ENCODE data around the gene PGP. TPM values are rescaled to one million over a fixed set of nuclear protein-coding genes. Genes with fewer than 3 reads are reported as not detected.

Gene PGP
- polyA plus RNA-seq, 3 donors from 2014 or later = 10.4 to 18.4 (median 17.7) TPM

- Mint-ChIP-seq H3K36me3 (peaks cover 0 to 7% (median 0%) of the 10 kb centered on the region in 3 donors), H3K4me3 (peak overlapping the region; percentile 15 to 62 (median 49)), H3K4me1 (peaks cover 0 to 5% of the 10 kb centered on the region in 2 donors), H3K27ac (no peak overlapping the region), H3K27me3 (ENCODE audit: low read depth in 3 of 3) (peaks cover 7 to 21% (median 10%) of the 10 kb centered on the region in 3 donors), H3K9me3 (no peaks in the 10 kb centered on the region)
- no peak for DNase-seq
Measured at GRCh38 chr16:2196981-2197511, 17.6 kb downstream of the PGP start.

DNA sequence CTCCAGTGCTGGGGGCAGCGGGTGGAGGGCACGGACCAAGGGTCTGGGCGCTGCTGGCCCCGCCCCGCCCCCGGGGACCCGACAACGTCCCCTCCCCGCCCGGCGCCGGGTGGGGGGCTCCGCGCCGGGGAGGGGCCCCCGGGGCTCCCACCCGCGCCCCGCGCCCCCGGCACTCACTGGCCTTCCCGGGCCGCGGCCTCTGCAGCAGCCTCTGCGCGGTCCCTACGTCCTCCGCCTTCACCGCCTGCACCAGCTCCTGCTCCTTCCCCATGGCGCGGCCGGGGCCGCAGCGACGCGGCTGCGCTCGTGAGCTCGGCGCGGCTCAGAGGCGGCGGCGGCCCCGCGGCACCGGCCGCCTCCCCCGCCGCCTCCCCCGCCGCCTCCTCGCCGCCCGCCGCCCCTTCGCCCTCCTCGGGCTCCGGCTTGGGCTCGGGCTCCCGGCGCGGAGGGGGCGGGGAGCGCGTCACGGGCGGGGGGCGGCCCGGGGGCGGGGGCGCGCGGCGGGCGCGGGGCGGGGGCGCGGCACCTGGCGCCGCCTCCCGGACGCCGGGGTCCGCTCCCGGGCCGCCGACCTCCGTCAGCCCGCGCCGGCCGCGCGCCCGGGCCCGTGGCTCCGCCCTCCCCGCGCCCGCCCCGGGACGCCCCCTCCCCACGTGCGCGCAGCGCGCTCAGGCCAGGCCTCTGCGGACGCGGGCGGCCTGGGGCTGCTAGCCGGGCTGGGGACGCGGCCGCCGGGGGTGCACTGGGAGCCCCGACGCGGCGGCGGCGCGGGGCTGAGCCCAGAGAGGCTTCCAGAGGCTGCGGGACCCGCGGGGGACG, 18.3 kb downstream of the PGP start, which contains the start of gene CASKIN1:
Gene CASKIN1, minus strand, starts transcription at position 444 of the 819 bp plus-strand sequence. Its CDS starts 173 bp downstream, at position 271.
- Mint-ChIP-seq H3K4me3 (peak within 1 kb of the TSS; percentile 15 to 62 (median 49)), H3K27me3 (ENCODE audit: low read depth in 3 of 3) (peaks cover 4 to 18% (median 10%) of the 10 kb centered on the region in 3 donors), H3K36me3 (peaks cover 0 to 5% (median 0%) of the 10 kb centered on the region in 3 donors), H3K27ac (no peak within 1 kb of the TSS), H3K9me3 (no peaks in the 10 kb centered on the region), H3K4me1 (peaks cover 0 to 5% of the 10 kb centered on the region in 2 donors)
- DNase-seq = no peak

DNA sequence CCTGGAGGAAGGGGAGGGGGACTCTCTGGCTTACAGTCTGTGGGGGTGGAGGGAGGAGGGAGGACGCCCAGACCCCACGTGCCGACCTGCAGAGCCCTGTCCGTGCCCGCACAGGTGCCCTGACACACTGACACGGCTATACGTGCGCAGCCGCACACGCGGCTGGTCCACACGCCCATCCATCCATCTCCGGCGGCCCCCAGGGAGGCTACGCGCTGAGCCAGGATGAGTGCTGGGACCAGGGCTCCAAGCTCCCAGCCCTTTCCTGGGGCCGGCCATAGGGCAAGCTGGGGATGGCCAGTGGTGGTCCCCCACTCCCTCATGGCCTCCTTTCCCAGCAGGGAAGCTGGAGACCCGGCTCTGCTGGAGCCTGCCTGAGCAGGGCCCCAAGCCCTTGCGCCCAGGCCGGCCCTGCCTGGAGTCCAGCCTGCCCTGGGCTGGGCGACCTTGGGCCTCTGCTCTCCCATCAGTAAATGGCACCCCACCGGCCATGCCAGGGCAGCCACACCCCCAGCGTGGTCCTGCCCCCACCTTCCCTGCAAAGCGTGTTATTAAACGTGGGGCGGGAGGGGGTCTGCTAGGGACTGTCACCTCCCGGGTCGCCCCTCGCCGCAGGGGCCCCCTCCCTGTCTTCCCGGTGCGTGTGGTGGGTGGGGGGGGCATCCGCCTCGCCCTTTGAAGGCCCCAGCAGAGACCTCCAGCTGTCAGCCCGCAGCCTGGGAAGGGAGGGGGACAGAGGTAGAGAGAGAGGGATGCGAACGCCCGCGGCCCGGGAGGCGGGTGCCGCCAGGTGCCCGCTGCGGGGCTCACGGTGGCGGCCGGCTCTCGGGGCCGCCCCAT, 19.1 kb downstream of the PGP start:
- no peak overlapping the region for H3K27ac Mint-ChIP-seq
- peak overlapping the region in 3 of 5 donors; percentile 2 to 21 (median 21) for H3K4me3 Mint-ChIP-seq
- H3K4me1 Mint-ChIP-seq = peaks cover 0 to 5% of the 10 kb centered on the region in 2 donors
- H3K36me3 Mint-ChIP-seq = peaks cover 0 to 4% (median 0%) of the 10 kb centered on the region in 3 donors
- H3K27me3 Mint-ChIP-seq (ENCODE audit: low read depth in 3 of 3) = peaks cover 4 to 18% (median 10%) of the 10 kb centered on the region in 3 donors
- H3K9me3 Mint-ChIP-seq = no peaks in the 10 kb centered on the region
- no peak for DNase-seq

GRCh38 chr16:2194852-2195321, 19.8 kb downstream of the PGP start:
- Mint-ChIP-seq H3K4me3 (peak overlapping the region in 3 of 5 donors; percentile 33 to 41 (median 39)), H3K27ac (no peak overlapping the region)

GRCh38 chr16:2194166-2194834, 20.3 kb downstream of the PGP start:
- no peak for DNase-seq
- Mint-ChIP-seq H3K4me1 (peaks cover 0 to 5% of the 10 kb centered on the region in 2 donors), H3K27ac (no peak overlapping the region), H3K9me3 (no peaks in the 10 kb centered on the region), H3K27me3 (ENCODE audit: low read depth in 3 of 3) (peaks cover 4 to 18% (median 10%) of the 10 kb centered on the region in 3 donors), H3K36me3 (no peaks in the 10 kb centered on the region), H3K4me3 (peak overlapping the region in 1 of 5 donors; percentile 41)

More at GRCh38 chr16:2194852-2195321, 19.8 kb downstream of the PGP start:
- Mint-ChIP-seq H3K9me3 (no peaks in the 10 kb centered on the region), H3K36me3 (no peaks in the 10 kb centered on the region), H3K4me1 (peaks cover 0 to 5% of the 10 kb centered on the region in 2 donors), H3K27me3 (ENCODE audit: low read depth in 3 of 3) (peaks cover 4 to 18% (median 10%) of the 10 kb centered on the region in 3 donors)
- peak; percentile 28 to 47 (median 45) for DNase-seq

DNA sequence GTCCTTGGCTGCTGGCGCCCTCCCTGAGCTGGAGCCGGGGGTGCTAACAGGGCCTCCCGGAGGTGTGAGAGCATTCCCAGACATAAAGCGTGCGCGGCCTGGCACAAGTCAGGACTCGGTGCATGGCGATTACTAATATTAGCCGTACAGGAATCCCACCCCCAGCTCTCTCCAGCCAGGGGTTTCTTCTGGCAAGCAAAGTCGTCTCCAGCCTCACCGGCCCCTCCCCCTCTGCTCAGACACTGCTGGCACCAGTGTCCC, 23.3 kb downstream of the PGP start:
- Mint-ChIP-seq H3K9me3 (no peaks in the 10 kb centered on the region), H3K27ac (no peak overlapping the region), H3K4me1 (peaks cover 0 to 2% of the 10 kb centered on the region in 2 donors), H3K27me3 (ENCODE audit: low read depth in 3 of 3) (peaks cover 0 to 5% (median 5%) of the 10 kb centered on the region in 3 donors), H3K4me3 (no peak overlapping the region), H3K36me3 (no peaks in the 10 kb centered on the region)
- no peak for DNase-seq

DNA sequence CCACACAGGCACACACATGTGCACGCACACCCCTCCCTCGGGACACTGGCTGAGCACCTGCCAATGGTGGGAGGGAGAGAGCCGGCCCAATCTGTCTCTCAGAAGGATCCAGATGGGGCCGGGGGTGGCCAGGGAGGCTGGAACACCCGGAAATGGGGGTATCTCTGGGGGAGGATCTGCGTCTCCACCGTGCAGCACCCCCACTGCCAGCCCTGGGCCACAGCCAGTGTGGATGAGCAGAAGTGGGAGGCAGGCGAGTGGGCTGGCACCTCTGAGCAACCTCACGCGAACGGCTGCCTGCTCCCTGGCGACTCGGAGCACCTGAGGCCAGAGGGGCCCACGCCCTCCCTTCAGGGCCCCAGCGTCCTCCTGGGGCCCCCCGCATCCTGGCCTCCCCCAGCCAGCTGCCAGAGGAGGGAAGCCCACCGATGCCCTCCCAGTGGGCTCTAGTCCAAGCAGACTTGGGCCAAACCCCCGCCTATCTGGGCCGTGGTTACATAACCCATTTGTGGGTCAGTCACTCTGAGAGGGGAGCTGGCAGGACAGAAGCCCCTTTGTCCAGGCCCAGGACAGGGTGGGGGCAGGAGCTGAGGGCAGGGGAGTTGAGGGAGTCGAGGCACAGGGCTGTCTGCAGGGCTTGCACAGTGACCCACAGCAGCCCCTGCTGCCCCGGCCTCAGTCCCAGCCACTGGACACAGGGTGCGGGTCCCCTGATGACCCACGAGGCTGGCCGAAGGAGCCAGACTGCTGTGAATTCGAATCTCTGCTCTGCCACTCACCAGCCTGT, 23.8 kb downstream of the PGP start:
- H3K4me3 Mint-ChIP-seq = no peak overlapping the region
- no peaks in the 10 kb centered on the region for H3K36me3 Mint-ChIP-seq
- peaks cover 0 to 5% (median 5%) of the 10 kb centered on the region in 3 donors for H3K27me3 Mint-ChIP-seq (ENCODE audit: low read depth in 3 of 3)
- H3K27ac Mint-ChIP-seq = no peak overlapping the region
- no peak for DNase-seq
- peaks cover 0 to 2% of the 10 kb centered on the region in 2 donors for H3K4me1 Mint-ChIP-seq
- no peaks in the 10 kb centered on the region for H3K9me3 Mint-ChIP-seq

- peaks cover 0 to 2% of the 10 kb centered on the region in 2 donors for H3K4me1 Mint-ChIP-seq
- no peak overlapping the region for H3K27ac Mint-ChIP-seq
- no peaks in the 10 kb centered on the region for H3K9me3 Mint-ChIP-seq
- DNase-seq = no peak
- no peak overlapping the region for H3K4me3 Mint-ChIP-seq
- peaks cover 0 to 5% (median 5%) of the 10 kb centered on the region in 3 donors for H3K27me3 Mint-ChIP-seq (ENCODE audit: low read depth in 3 of 3)
- H3K36me3 Mint-ChIP-seq = no peaks in the 10 kb centered on the region
Measured at GRCh38 chr16:2190002-2190658, 24.5 kb downstream of the PGP start.

DNA sequence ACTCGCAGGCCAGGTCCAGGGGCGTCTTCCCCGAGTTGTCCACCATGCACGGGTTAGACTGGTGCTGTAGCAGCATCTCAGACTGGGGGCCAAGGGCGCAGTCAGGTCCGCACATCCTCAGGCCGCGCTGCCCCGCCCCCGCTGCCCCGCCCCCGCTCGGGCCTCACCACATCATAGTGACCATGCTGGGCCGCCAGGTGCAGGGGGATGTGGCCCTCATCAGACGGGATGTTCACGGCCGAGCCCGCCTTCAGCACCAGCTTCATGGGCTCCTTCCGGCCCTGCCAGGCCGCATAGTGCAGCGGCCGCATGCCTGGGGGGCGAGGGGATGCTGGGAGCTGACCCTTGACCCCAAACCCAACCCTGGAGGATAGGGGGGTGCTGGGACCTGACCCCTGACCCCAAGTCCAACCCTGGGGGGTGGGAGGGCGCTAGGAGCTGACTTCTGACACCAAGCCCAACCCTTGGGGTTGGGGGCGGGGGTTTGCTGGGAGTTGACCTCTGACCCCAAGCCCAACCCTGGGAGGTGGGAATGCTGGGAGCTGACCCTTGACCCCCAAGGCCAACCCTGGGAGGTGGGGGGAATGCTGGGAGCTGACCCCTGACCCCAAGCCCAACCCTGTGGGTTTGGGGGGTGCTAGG, 25.3 kb downstream of the PGP start:
- H3K4me1 Mint-ChIP-seq = no peaks in the 10 kb centered on the region
- no peak overlapping the region for H3K27ac Mint-ChIP-seq
- H3K36me3 Mint-ChIP-seq = no peaks in the 10 kb centered on the region
- DNase-seq = no peak
- no peak overlapping the region for H3K4me3 Mint-ChIP-seq
- H3K27me3 Mint-ChIP-seq (ENCODE audit: low read depth in 3 of 3) = peaks cover 0 to 5% (median 2%) of the 10 kb centered on the region in 3 donors
- H3K9me3 Mint-ChIP-seq = no peaks in the 10 kb centered on the region

DNA sequence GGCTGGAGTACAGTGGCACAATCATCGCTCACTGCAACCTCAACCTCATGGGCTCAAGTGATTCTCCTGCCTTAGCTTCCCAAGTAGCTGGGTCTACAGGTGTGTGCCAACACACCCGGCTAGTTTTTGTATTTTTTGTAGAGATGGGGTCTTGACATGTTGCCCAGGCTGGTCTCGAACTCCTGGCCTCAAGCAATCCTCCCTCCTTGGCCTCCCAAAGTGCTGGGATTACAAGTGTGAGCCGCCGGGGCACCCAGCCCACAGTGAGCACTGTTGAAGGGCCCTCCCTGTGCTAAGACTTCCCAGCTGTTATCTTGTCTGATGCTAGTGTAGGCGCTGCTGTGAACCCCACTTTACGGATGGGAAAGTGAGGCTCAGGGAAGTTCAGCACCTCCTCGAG, 26.2 kb downstream of the PGP start:
- DNase-seq = no peak
- no peak overlapping the region for H3K27ac Mint-ChIP-seq
- no peaks in the 10 kb centered on the region for H3K36me3 Mint-ChIP-seq
- H3K4me3 Mint-ChIP-seq = no peak overlapping the region
- no peaks in the 10 kb centered on the region for H3K4me1 Mint-ChIP-seq
- no peaks in the 10 kb centered on the region for H3K9me3 Mint-ChIP-seq
- H3K27me3 Mint-ChIP-seq (ENCODE audit: low read depth in 3 of 3) = peaks cover 0 to 2% (median 2%) of the 10 kb centered on the region in 3 donors

GRCh38 chr16:2187212-2187611, 27.4 kb downstream of the PGP start:
- DNase-seq = no peak
- Mint-ChIP-seq H3K9me3 (no peaks in the 10 kb centered on the region), H3K4me1 (peaks cover 0 to 1% of the 10 kb centered on the region in 2 donors), H3K27ac (no peak overlapping the region), H3K4me3 (no peak overlapping the region), H3K36me3 (no peaks in the 10 kb centered on the region), H3K27me3 (ENCODE audit: low read depth in 3 of 3) (peaks cover 0 to 1% (median 0%) of the 10 kb centered on the region in 3 donors)

DNA sequence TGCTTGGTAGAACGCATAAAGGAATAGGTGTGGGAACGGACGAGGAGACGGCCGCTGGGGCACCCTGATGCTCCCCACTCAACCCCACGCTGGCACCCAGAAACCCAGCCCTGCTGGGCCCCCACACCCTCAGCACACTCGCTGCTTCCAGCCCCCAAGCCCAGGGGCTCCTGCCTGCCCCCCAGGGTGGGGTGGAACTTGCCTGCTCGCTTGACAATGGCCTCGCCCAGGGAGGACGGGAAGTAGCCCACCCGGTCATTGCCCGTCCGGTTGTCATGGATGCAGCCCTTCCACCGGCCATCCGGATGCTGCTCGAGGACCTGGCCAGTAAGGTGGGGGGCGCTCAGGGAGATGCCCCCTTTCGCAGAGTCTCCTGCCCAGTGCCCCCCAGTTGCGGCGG, 28.1 kb downstream of the PGP start:
- DNase-seq = no peak
- Mint-ChIP-seq H3K4me3 (no peak overlapping the region), H3K27ac (no peak overlapping the region), H3K9me3 (no peaks in the 10 kb centered on the region), H3K4me1 (peaks cover 0 to 4% of the 10 kb centered on the region in 2 donors), H3K27me3 (ENCODE audit: low read depth in 3 of 3) (peaks cover 0 to 1% (median 0%) of the 10 kb centered on the region in 3 donors), H3K36me3 (no peaks in the 10 kb centered on the region)
